HG02973 (cell line): Measurements from ENCODE around the gene CDK5RAP3.
"Not testable (repeated sequence)": the region's sequence is repeated elsewhere in the genome, so short reads cannot be mapped to it uniquely, and the experiment has no call there.

Experiments used
- ATAC-seq: cut with Tn5 transposase; IDR thresholded peaks from one replicate; pipeline ENCODE4 v1.9.1; 2021; ENCODE audit warnings: moderate library complexity; ENCODE audit not compliant: unreplicated experiment

The CDK5RAP3 gene

GRCh38 chr17:47973541-47973940 lies 2.6 kb downstream of the CDK5RAP3 start:
- ATAC-seq, result no peak

- no peak for ATAC-seq
These were observed 4.4 kb downstream of the CDK5RAP3 start for GRCh38 chr17:47975189-47975822.

- ATAC-seq, result no peak
These were observed 4.9 kb downstream of the CDK5RAP3 start for GRCh38 chr17:47975823-47976205.

GRCh38 chr17:47978324-47978723 lies 7.4 kb downstream of the CDK5RAP3 start:
- no peak for ATAC-seq

- no peak for ATAC-seq
These were observed 9.6 kb downstream of the CDK5RAP3 start for GRCh38 chr17:47980541-47980940.

GRCh38 chr17:47981462-47981861 lies 10.5 kb downstream of the CDK5RAP3 start:
- no peak for ATAC-seq

GRCh38 chr17:47982091-47982617 lies 11.2 kb downstream of the CDK5RAP3 start:
- ATAC-seq, result no peak

- ATAC-seq, result no peak
These were observed 11.9 kb downstream of the CDK5RAP3 start for GRCh38 chr17:47982645-47983390.

GRCh38 chr17:47983492-47984223 lies 12.7 kb downstream of the CDK5RAP3 start:
- no peak for ATAC-seq

- ATAC-seq, result no peak
These were observed 15.6 kb downstream of the CDK5RAP3 start for GRCh38 chr17:47986520-47986919.

- ATAC-seq, result no peak
These were observed 16.4 kb downstream of the CDK5RAP3 start for GRCh38 chr17:47987240-47987835.

- ATAC-seq, result not testable (repeated sequence)
These were observed 17.5 kb downstream of the CDK5RAP3 start for GRCh38 chr17:47988445-47988844.

GRCh38 chr17:47989159-47989558 lies 18.2 kb downstream of the CDK5RAP3 start:
- no peak for ATAC-seq

GRCh38 chr17:47989700-47990099 lies 18.8 kb downstream of the CDK5RAP3 start:
- no peak for ATAC-seq

GRCh38 chr17:47990962-47991731 lies 20.2 kb downstream of the CDK5RAP3 start:
- no peak for ATAC-seq

GRCh38 chr17:47992216-47992615 lies 21.3 kb downstream of the CDK5RAP3 start:
- no peak for ATAC-seq

- no peak for ATAC-seq
These were observed 22.2 kb downstream of the CDK5RAP3 start for GRCh38 chr17:47993031-47993564.

- no peak for ATAC-seq
These were observed 23.1 kb downstream of the CDK5RAP3 start for GRCh38 chr17:47993964-47994363.

GRCh38 chr17:47994724-47995123 lies 23.8 kb downstream of the CDK5RAP3 start:
- ATAC-seq, result no peak

- ATAC-seq, result no peak
These were observed 24.5 kb downstream of the CDK5RAP3 start for GRCh38 chr17:47995241-47995935.
